Uterus (tissue), 4 donors: ENCODE measurements around the gene DUOX2. TPM values are rescaled to one million over a fixed set of nuclear protein-coding genes. Genes with fewer than 3 reads are reported as not detected.

Experiments
- DNase-seq, 2 donors: peaks; one replicate each; pipeline ENCODE4 v3.0.0-alpha.2; 2019 to 2020
- H3K27ac ChIP-seq, 2 donors: fragments of 200-600 bp; sonication (generic); 1 replicate in 1 of 2; 2 replicates in 1 of 2; pipeline ENCODE4 v1.5.1; 2016 to 2018
- H3K27me3 ChIP-seq, 2 donors: fragments of 200-600 bp; sonication (generic); one replicate each; pipeline ENCODE4 v1.5.1; 2018 to 2019; ENCODE audit warnings: control low read depth in 1 of 2
- H3K36me3 ChIP-seq, 2 donors: fragments of 200-600 bp; sonication (generic); one replicate each; pipeline ENCODE4 v1.5.1; 2019; ENCODE audit warnings: control low read depth in 1 of 2
- H3K4me1 ChIP-seq, 2 donors: fragments of 200-600 bp; sonication (generic); one replicate each; pipeline ENCODE4 v1.5.1; 2018 to 2019; ENCODE audit warnings: control low read depth in 1 of 2
- H3K4me3 ChIP-seq, 2 donors: fragments of 200-600 bp; sonication (generic); 1 replicate in 1 of 2; 2 replicates in 1 of 2; pipeline ENCODE4 v1.5.1; 2018 to 2019; ENCODE audit warnings: mild to moderate bottlenecking in 1 of 2
- H3K9me3 ChIP-seq, 2 donors: fragments of 200-600 bp; sonication (generic); one replicate each; pipeline ENCODE4 v1.5.1; 2019; ENCODE audit warnings: control low read depth in 1 of 2
- CTCF ChIP-seq, 4 experiments: fragments of 200-600 bp in 2 of 4; fragments of 450-650 bp in 2 of 4; sonication (generic) in 2 of 4; IDR thresholded peaks; one replicate each; pipeline ENCODE4 v1.5.1; 2016 to 2019; ENCODE audit warnings: antibody characterized with exemption in 4 of 4, mild to moderate bottlenecking in 2 of 4, moderate library complexity in 1 of 4
- POLR2A ChIP-seq, 2 donors: fragments of 450-650 bp; IDR thresholded peaks; one replicate each; pipeline ENCODE4 v1.6.1; 2016; ENCODE audit warnings: antibody characterized with exemption in 2 of 2, mild to moderate bottlenecking in 1 of 2, moderate library complexity in 1 of 2
- intact Hi-C: fragments of 100-400 bp; cut with DNase I; formaldehyde crosslinking; loops from one replicate; pipeline ENCODE4 v1.15.1; 2023; ENCODE audit warnings: low total_unique reads
- total RNA-seq, 4 donors: library from RNA; depleted of rRNA in 3 of 4; stranded (reverse); fragments of >200 nt in 3 of 4; gene quantifications; one replicate each; pipeline versions ENCODE4 v1.1.0 to v1.2.4, GENCODE V29; 2014 to 2023
- donor health status: DM: yes; HTN: yes; CAD: no.

Gene DUOX2
- total RNA-seq, 4 donors from 2014 or later, result under 0.01 to 0.70 (median under 0.01) TPM; not detected in 1

GRCh38 chr15:45129651-45130129 lies 15.7 kb upstream of the DUOX2 start, which contains the start of the genes DUOX1 and DUOXA1:
Gene DUOX1, plus strand, starts transcription at chr15:45129994. Its CDS starts 1,973 bp downstream, at chr15:45131967.
Gene DUOXA1, minus strand, starts transcription at chr15:45129879. Its CDS starts 6,865 bp downstream, at chr15:45123014.
- Histone ChIP-seq H3K4me3 (no peak within 1 kb of the TSS), H3K9me3 (no peaks in the 10 kb centered on the region), H3K27ac (no peak within 1 kb of the TSS), H3K36me3 (no peaks in the 10 kb centered on the region), H3K4me1 (no peaks in the 10 kb centered on the region), H3K27me3 (peaks cover under 1 to 6% of the 10 kb centered on the region in 2 donors)
- intact Hi-C loops, result no loop called here
- DNase-seq, result no peak
- TF ChIP-seq CTCF (IDR thresholded peaks at IDR 0.05) (no peak), POLR2A (IDR thresholded peaks at IDR 0.05) (no peak)

DNA sequence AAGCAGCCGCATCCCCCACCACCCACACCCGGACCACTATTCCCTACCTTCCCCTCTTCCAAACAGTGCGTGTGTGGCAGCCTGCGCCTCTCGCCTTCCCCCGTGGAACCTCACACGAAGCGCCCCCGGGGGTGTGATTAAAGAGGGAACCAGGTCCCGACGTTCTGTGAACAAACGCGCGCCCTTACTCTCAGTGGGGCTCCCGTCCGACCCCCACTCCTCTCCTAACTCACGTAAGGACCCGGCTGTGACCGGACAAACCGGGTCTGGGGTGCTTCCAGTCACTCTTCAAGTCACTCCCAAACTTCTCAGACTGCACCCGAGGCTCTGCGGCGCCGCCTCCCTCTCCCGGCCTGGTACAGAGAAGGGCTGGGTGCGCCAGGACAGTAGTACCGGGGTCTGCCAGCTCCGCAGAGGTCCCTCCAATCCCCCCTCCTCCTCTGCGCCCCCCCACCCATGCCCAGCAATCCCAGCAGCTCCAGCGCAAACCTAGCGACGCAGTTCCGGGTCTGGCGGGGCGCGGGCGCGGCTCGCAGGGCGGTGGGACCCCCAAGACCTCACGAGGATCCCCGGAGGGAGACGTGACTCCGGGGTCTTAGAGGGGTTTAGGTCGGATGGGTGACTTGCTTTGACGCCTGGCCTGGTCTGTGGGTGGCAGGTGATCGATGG lies 15.1 kb upstream of the DUOX2 start:
- Histone ChIP-seq H3K27me3 (peaks cover 0 to 3% of the 10 kb centered on the region in 2 donors), H3K4me3 (no peak overlapping the region), H3K36me3 (no peaks in the 10 kb centered on the region), H3K27ac (no peak overlapping the region), H3K9me3 (no peaks in the 10 kb centered on the region), H3K4me1 (no peaks in the 10 kb centered on the region)
- TF ChIP-seq CTCF (IDR thresholded peaks at IDR 0.05) (no peak), POLR2A (IDR thresholded peaks at IDR 0.05) (no peak)
- intact Hi-C loops, result no loop called here
- no peak for DNase-seq

DNA sequence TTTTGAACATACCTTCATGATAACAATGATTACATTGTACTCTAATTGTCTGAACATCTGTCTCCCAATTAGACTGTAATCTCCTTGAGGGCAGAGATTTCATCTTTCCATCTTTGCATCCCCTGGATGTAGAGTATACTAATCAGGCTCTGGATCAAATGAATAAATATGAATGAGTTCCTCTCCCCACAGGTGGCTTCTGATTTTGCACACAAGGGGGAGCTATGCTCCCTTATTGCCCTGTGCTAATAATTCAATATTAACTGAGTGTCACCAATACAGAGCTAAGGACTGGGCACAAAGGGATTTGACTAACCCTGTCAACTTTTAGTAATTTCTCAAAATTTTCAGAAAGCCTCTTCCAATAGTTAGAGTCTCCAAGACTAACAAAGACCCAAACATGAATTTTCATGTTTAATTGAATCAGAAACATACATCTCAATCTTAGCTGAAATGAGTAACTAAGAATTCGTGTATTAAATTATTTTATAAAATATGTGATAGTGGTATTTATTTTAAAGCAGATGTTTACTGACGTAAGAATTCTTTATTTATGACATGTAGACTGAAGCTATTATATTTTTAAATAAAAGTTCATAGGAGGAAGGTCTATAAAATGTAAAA lies 12.7 kb upstream of the DUOX2 start:
- no peak overlapping the region for H3K27ac ChIP-seq
- H3K4me1 ChIP-seq, result no peaks in the 10 kb centered on the region
- no peak for DNase-seq
- H3K4me3 ChIP-seq, result no peak overlapping the region
- H3K27me3 ChIP-seq, result peaks cover 0 to 3% of the 10 kb centered on the region in 2 donors
- H3K36me3 ChIP-seq, result no peaks in the 10 kb centered on the region
- no peaks in the 10 kb centered on the region for H3K9me3 ChIP-seq
- intact Hi-C loops, result no loop called here
- TF ChIP-seq CTCF (IDR thresholded peaks at IDR 0.05) (peak in 3 of 4 experiments; percentile 27 to 34 (median 32)), POLR2A (IDR thresholded peaks at IDR 0.05) (no peak)

DNA sequence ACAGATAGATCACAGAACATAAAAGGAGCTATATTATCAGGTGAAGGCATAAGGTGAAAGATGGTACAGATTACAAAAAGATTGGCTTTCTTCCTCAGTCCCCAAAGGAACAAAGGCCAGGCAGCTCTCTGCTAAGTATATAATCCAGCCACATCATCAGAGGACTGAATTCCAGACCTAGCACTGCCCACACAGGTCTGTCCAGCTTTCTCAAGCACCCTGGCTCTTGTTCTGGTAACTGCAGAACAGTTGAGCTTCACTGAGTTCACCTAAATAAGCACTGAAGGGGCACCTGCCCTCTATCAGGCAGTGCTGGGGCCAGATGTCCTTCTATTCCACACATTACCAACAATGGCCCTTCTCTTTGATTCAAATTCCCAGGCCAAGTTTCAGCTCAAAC lies 9.4 kb upstream of the DUOX2 start:
- no peak overlapping the region for H3K4me3 ChIP-seq
- intact Hi-C loops, result no loop called here
- DNase-seq, result no peak
- no peak for TF ChIP-seq POLR2A (IDR thresholded peaks at IDR 0.05)
- no peak for TF ChIP-seq CTCF (IDR thresholded peaks at IDR 0.05)
- H3K36me3 ChIP-seq, result no peaks in the 10 kb centered on the region
- H3K9me3 ChIP-seq, result no peaks in the 10 kb centered on the region
- peaks cover 0 to 3% of the 10 kb centered on the region in 2 donors for H3K27me3 ChIP-seq
- no peaks in the 10 kb centered on the region for H3K4me1 ChIP-seq
- no peak overlapping the region for H3K27ac ChIP-seq

GRCh38 chr15:45122719-45123118 lies 8.7 kb upstream of the DUOX2 start:
- TF ChIP-seq POLR2A (IDR thresholded peaks at IDR 0.05), result no peak
- no peak for TF ChIP-seq CTCF (IDR thresholded peaks at IDR 0.05)
- DNase-seq, result no peak
- Histone ChIP-seq H3K9me3 (no peaks in the 10 kb centered on the region), H3K27me3 (peaks cover 0 to 1% of the 10 kb centered on the region in 2 donors), H3K4me3 (no peak overlapping the region), H3K36me3 (no peaks in the 10 kb centered on the region), H3K4me1 (no peaks in the 10 kb centered on the region), H3K27ac (no peak overlapping the region)
- intact Hi-C loops, result no loop called here
